HEK293 (cell line): ENCODE results near the gene TRIM65.

Source experiments
- GLIS2 ChIP-seq: fragments of 450-650 bp; formaldehyde crosslinking; IDR thresholded peaks from 2 replicates; pipeline ENCODE4 v1.5.1; 2016; ENCODE audit warnings: missing biosample characterization, missing genetic modification characterization
- KLF8 ChIP-seq: fragments of 450-650 bp; formaldehyde crosslinking; IDR thresholded peaks from 2 replicates; pipeline ENCODE4 v1.5.1; 2016; ENCODE audit warnings: missing biosample characterization, missing genetic modification characterization
- MYNN ChIP-seq: fragments of 450-650 bp; formaldehyde crosslinking; IDR thresholded peaks from 2 replicates; pipeline ENCODE4 v1.5.1; 2016; ENCODE audit warnings: missing biosample characterization, missing genetic modification characterization, borderline replicate concordance
- TCF7L2 ChIP-seq: IDR thresholded peaks from 2 replicates; pipeline ENCODE4 v1.6.1; 2011; ENCODE audit warnings: low read depth, mild to moderate bottlenecking, inconsistent platforms, low read length, moderate library complexity, borderline replicate concordance
- WT1 ChIP-seq: fragments of 450-650 bp; formaldehyde crosslinking; IDR thresholded peaks from 2 replicates; pipeline ENCODE4 v1.5.1; 2016; ENCODE audit warnings: missing biosample characterization, missing genetic modification characterization
- ZBTB1 ChIP-seq: fragments of 450-650 bp; formaldehyde crosslinking; IDR thresholded peaks from 2 replicates; pipeline ENCODE4 v1.5.1; 2016; ENCODE audit warnings: missing biosample characterization, missing genetic modification characterization
- ZBTB20 ChIP-seq: fragments of 450-650 bp; formaldehyde crosslinking; IDR thresholded peaks from 2 replicates; pipeline ENCODE4 v1.5.1; 2016; ENCODE audit warnings: missing biosample characterization, missing genetic modification characterization
- ZEB2 ChIP-seq: fragments of 450-650 bp; formaldehyde crosslinking; IDR thresholded peaks from 2 replicates; pipeline ENCODE4 v1.5.1; 2016; ENCODE audit warnings: missing biosample characterization, missing genetic modification characterization
- ZNF121 ChIP-seq: fragments of 450-650 bp; formaldehyde crosslinking; IDR thresholded peaks from 2 replicates; pipeline ENCODE4 v1.5.1; 2016; ENCODE audit warnings: missing biosample characterization, missing genetic modification characterization
- ZNF140 ChIP-seq: fragments of 450-650 bp; formaldehyde crosslinking; IDR thresholded peaks from 2 replicates; pipeline ENCODE4 v1.5.1; 2016; ENCODE audit warnings: missing biosample characterization, missing genetic modification characterization
- ZNF175 ChIP-seq: fragments of 450-650 bp; formaldehyde crosslinking; IDR thresholded peaks from 2 replicates; pipeline ENCODE4 v1.5.1; 2016; ENCODE audit warnings: missing biosample characterization, missing genetic modification characterization
- ZNF2 ChIP-seq: fragments of 450-650 bp; formaldehyde crosslinking; IDR thresholded peaks from 2 replicates; pipeline ENCODE4 v1.5.1; 2016; ENCODE audit warnings: missing biosample characterization, missing genetic modification characterization
- ZNF239 ChIP-seq: fragments of 450-650 bp; formaldehyde crosslinking; IDR thresholded peaks from 2 replicates; pipeline ENCODE4 v1.5.1; 2016; ENCODE audit warnings: missing biosample characterization, missing genetic modification characterization
- ZNF292 ChIP-seq: fragments of 450-650 bp; formaldehyde crosslinking; IDR thresholded peaks from 2 replicates; pipeline ENCODE4 v1.5.1; 2016; ENCODE audit warnings: low read depth, missing biosample characterization, missing genetic modification characterization, borderline replicate concordance
- ZNF311 ChIP-seq: fragments of 450-650 bp; formaldehyde crosslinking; IDR thresholded peaks from 2 replicates; pipeline ENCODE4 v1.5.1; 2017; ENCODE audit warnings: missing biosample characterization, missing genetic modification characterization, borderline replicate concordance
- ZNF335 ChIP-seq: fragments of 450-650 bp; formaldehyde crosslinking; conservative IDR thresholded peaks from 2 replicates; pipeline ENCODE4 v1.5.1; 2016; ENCODE audit warnings: missing biosample characterization, missing genetic modification characterization
- ZNF48 ChIP-seq: fragments of 450-650 bp; formaldehyde crosslinking; IDR thresholded peaks from 2 replicates; pipeline ENCODE4 v1.5.1; 2016; ENCODE audit warnings: missing biosample characterization, missing genetic modification characterization
- ZNF626 ChIP-seq: fragments of 450-650 bp; sonication (Bioruptor Pico); formaldehyde crosslinking; IDR thresholded peaks from 2 replicates; pipeline ENCODE4 v1.5.1; 2018; ENCODE audit warnings: missing biosample characterization, missing genetic modification characterization, inconsistent platforms
- ZNF629 ChIP-seq: fragments of 450-650 bp; formaldehyde crosslinking; IDR thresholded peaks from 2 replicates; pipeline ENCODE4 v1.5.1; 2017; ENCODE audit warnings: missing biosample characterization, missing genetic modification characterization
- ZNF658 ChIP-seq: fragments of 450-650 bp; formaldehyde crosslinking; IDR thresholded peaks from 2 replicates; pipeline ENCODE4; 2016; ENCODE audit warnings: missing biosample characterization, missing genetic modification characterization
- ZNF777 ChIP-seq: fragments of 450-650 bp; formaldehyde crosslinking; IDR thresholded peaks from 2 replicates; pipeline ENCODE4 v1.5.1; 2017; ENCODE audit warnings: missing biosample characterization, missing genetic modification characterization, borderline replicate concordance
- ZSCAN30 ChIP-seq: fragments of 450-650 bp; IDR thresholded peaks from 2 replicates; pipeline ENCODE4 v1.5.1; 2018; ENCODE audit warnings: missing biosample characterization, mild to moderate bottlenecking, missing genetic modification characterization, moderate library complexity
- ZXDB ChIP-seq: fragments of 450-650 bp; formaldehyde crosslinking; IDR thresholded peaks from 2 replicates; pipeline ENCODE4 v1.5.1; 2016; ENCODE audit warnings: missing biosample characterization, missing genetic modification characterization
- TF ChIP-seq, protein P1 (sequence below): fragments of 450-650 bp; formaldehyde crosslinking; IDR thresholded peaks from 2 replicates; pipeline ENCODE4 v1.5.1; 2016; ENCODE audit warnings: missing biosample characterization, missing genetic modification characterization
- TF ChIP-seq, protein P2 (sequence below): fragments of 450-650 bp; formaldehyde crosslinking; IDR thresholded peaks from 2 replicates; pipeline ENCODE4 v1.5.1; 2017; ENCODE audit warnings: missing biosample characterization, missing genetic modification characterization
- TF ChIP-seq, protein P3 (sequence below): fragments of 450-650 bp; formaldehyde crosslinking; IDR thresholded peaks from 2 replicates; pipeline ENCODE4 v1.5.1; 2016; ENCODE audit warnings: missing biosample characterization, missing genetic modification characterization
- TF ChIP-seq, protein P4 (sequence below): fragments of 450-650 bp; formaldehyde crosslinking; IDR thresholded peaks from 2 replicates; pipeline ENCODE4 v1.5.1; 2016; ENCODE audit warnings: missing biosample characterization, missing genetic modification characterization
- TF ChIP-seq, protein P5 (sequence below): fragments of 450-650 bp; formaldehyde crosslinking; optimal IDR thresholded peaks from 2 replicates; pipeline ENCODE3; 2016; ENCODE audit warnings: missing biosample characterization, mild to moderate bottlenecking, missing genetic modification characterization
- TF ChIP-seq, protein P6 (sequence below): fragments of 450-650 bp; formaldehyde crosslinking; IDR thresholded peaks from 2 replicates; pipeline ENCODE4 v1.5.1; 2017; ENCODE audit warnings: missing biosample characterization, missing genetic modification characterization

The TRIM65 gene

DNA sequence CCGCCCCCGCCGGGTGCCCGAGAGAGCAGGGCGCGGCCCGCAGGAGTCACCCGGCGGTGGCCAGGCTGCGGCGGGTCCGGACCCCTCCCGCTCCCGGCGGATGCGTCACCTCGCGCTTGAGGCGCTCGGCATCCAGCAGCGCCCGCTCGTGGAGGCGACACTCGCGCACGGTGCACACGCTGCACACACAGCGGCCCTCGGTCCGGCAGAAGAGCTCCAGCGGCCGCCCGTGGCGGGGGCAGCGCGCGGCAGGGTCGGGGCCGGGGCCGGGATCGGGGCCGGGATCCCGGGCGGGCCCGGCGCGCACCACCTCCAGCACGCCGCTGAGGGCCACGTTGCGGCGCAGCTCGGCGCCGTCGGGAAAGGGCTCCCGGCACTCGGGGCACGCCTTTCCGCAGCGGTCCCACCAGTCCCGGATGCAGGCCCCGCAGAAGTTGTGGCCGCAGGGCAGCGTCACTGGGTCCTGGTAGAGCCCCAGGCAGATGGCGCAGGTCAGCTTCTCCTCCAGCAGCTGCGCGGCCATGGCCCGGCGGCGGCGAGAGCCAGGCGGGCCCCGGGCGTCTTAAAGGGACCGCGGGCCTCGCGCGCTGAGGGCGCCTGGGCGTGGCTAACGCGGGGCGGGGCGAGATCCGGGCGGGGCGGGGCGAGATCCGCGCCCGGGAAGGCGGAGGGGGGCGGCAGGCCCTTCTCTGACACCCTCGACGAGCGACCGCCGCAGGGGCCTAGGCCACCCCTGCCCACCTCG lies at the start of gene TRIM65 (continued):
- TF ChIP-seq, protein P1, sequence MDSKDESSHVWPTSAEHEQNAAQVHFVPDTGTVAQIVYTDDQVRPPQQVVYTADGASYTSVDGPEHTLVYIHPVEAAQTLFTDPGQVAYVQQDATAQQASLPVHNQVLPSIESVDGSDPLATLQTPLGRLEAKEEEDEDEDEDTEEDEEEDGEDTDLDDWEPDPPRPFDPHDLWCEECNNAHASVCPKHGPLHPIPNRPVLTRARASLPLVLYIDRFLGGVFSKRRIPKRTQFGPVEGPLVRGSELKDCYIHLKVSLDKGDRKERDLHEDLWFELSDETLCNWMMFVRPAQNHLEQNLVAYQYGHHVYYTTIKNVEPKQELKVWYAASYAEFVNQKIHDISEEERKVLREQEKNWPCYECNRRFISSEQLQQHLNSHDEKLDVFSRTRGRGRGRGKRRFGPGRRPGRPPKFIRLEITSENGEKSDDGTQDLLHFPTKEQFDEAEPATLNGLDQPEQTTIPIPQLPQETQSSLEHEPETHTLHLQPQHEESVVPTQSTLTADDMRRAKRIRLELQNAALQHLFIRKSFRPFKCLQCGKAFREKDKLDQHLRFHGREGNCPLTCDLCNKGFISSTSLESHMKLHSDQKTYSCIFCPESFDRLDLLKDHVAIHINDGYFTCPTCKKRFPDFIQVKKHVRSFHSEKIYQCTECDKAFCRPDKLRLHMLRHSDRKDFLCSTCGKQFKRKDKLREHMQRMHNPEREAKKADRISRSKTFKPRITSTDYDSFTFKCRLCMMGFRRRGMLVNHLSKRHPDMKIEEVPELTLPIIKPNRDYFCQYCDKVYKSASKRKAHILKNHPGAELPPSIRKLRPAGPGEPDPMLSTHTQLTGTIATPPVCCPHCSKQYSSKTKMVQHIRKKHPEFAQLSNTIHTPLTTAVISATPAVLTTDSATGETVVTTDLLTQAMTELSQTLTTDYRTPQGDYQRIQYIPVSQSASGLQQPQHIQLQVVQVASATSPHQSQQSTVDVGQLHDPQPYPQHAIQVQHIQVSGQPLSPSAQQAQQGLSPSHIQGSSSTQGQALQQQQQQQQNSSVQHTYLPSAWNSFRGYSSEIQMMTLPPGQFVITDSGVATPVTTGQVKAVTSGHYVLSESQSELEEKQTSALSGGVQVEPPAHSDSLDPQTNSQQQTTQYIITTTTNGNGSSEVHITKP (tag by site-specific recombination): 0 out of 2 replicates have a peak, but pooled peaks have one; percentile 4
- TF ChIP-seq ZNF140 (no peak), ZNF175 (tag by site-specific recombination) (no peak), ZBTB20 (tag by site-specific recombination) (peak; percentile 86), ZXDB (peak; percentile 10; the same call in 1 of the 2 replicates), GLIS2 (tag by site-specific recombination) (peak; percentile 64), ZNF658 (tag by site-specific recombination) (no peak), ZNF311 (tag by site-specific recombination) (no peak), KLF8 (peak; percentile 76; the same call in 1 of the 2 replicates), ZNF335 (tag by site-specific recombination) (peak; percentile 88), ZNF239 (no peak), ZNF121 (tag by site-specific recombination) (no peak), MYNN (tag by site-specific recombination) (no peak), ZEB2 (tag by site-specific recombination) (0 out of 2 replicates have a peak, but pooled peaks have one; percentile 5), WT1 (tag by site-specific recombination) (no peak), ZNF777 (tag by site-specific recombination) (no peak), ZNF626 (tag by site-specific recombination) (no peak), ZBTB1 (tag by site-specific recombination) (no peak), ZNF48 (no peak), ZNF292 (tag by site-specific recombination) (no peak), ZSCAN30 (tag by site-specific recombination) (peak; percentile 54; the same call in 1 of the 2 replicates), TCF7L2 (no peak), ZNF2 (tag by site-specific recombination) (no peak), ZNF629 (no peak; the same call in 1 of the 2 replicates)
- TF ChIP-seq, protein P2, sequence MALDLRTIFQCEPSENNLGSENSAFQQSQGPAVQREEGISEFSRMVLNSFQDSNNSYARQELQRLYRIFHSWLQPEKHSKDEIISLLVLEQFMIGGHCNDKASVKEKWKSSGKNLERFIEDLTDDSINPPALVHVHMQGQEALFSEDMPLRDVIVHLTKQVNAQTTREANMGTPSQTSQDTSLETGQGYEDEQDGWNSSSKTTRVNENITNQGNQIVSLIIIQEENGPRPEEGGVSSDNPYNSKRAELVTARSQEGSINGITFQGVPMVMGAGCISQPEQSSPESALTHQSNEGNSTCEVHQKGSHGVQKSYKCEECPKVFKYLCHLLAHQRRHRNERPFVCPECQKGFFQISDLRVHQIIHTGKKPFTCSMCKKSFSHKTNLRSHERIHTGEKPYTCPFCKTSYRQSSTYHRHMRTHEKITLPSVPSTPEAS (tag by site-specific recombination): no peak
- TF ChIP-seq, protein P3, sequence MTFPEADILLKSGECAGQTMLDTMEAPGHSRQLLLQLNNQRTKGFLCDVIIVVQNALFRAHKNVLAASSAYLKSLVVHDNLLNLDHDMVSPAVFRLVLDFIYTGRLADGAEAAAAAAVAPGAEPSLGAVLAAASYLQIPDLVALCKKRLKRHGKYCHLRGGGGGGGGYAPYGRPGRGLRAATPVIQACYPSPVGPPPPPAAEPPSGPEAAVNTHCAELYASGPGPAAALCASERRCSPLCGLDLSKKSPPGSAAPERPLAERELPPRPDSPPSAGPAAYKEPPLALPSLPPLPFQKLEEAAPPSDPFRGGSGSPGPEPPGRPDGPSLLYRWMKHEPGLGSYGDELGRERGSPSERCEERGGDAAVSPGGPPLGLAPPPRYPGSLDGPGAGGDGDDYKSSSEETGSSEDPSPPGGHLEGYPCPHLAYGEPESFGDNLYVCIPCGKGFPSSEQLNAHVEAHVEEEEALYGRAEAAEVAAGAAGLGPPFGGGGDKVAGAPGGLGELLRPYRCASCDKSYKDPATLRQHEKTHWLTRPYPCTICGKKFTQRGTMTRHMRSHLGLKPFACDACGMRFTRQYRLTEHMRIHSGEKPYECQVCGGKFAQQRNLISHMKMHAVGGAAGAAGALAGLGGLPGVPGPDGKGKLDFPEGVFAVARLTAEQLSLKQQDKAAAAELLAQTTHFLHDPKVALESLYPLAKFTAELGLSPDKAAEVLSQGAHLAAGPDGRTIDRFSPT (tag by site-specific recombination): peak; percentile 82; the same call in 1 of the 2 replicates
- TF ChIP-seq, protein P4, sequence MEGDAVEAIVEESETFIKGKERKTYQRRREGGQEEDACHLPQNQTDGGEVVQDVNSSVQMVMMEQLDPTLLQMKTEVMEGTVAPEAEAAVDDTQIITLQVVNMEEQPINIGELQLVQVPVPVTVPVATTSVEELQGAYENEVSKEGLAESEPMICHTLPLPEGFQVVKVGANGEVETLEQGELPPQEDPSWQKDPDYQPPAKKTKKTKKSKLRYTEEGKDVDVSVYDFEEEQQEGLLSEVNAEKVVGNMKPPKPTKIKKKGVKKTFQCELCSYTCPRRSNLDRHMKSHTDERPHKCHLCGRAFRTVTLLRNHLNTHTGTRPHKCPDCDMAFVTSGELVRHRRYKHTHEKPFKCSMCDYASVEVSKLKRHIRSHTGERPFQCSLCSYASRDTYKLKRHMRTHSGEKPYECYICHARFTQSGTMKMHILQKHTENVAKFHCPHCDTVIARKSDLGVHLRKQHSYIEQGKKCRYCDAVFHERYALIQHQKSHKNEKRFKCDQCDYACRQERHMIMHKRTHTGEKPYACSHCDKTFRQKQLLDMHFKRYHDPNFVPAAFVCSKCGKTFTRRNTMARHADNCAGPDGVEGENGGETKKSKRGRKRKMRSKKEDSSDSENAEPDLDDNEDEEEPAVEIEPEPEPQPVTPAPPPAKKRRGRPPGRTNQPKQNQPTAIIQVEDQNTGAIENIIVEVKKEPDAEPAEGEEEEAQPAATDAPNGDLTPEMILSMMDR (tag by site-specific recombination): no peak
- TF ChIP-seq, protein P5, sequence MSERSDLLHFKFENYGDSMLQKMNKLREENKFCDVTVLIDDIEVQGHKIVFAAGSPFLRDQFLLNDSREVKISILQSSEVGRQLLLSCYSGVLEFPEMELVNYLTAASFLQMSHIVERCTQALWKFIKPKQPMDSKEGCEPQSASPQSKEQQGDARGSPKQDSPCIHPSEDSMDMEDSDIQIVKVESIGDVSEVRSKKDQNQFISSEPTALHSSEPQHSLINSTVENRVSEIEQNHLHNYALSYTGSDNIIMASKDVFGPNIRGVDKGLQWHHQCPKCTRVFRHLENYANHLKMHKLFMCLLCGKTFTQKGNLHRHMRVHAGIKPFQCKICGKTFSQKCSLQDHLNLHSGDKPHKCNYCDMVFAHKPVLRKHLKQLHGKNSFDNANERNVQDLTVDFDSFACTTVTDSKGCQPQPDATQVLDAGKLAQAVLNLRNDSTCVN (tag by site-specific recombination): peak; percentile 92
- TF ChIP-seq, protein P6, sequence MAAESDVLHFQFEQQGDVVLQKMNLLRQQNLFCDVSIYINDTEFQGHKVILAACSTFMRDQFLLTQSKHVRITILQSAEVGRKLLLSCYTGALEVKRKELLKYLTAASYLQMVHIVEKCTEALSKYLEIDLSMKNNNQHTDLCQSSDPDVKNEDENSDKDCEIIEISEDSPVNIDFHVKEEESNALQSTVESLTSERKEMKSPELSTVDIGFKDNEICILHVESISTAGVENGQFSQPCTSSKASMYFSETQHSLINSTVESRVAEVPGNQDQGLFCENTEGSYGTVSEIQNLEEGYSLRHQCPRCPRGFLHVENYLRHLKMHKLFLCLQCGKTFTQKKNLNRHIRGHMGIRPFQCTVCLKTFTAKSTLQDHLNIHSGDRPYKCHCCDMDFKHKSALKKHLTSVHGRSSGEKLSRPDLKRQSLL (tag by site-specific recombination): peak; percentile 19; the same call in 1 of the 2 replicates
